ENCODE data around the gene KLHL26. TPM values are rescaled to one million over a fixed set of nuclear protein-coding genes. Genes with fewer than 3 reads are reported as not detected.

KLHL26 gene
- total and polyA plus RNA-seq, 9 of the 15 experiments (the other 6 are each of a cell fraction or from before 2014, with no cell fraction given), result 0.13 to 13.3 (median 1.4) TPM

GRCh38 chr19:18709546-18709945 is 72.7 kb downstream of the KLHL26 start:
- Histone ChIP-seq H3K27me3 (ENCODE audit: control insufficient read depth in 2 of 2, insufficient read depth in 2 of 2, low read length in 2 of 2) (no peaks in the 10 kb centered on the region), H3K79me2 (ENCODE audit: control insufficient read depth, insufficient read depth, low read length) (0 out of 3 replicates have a peak, but pooled peaks cover 6% of the 10 kb centered on the region), H3K27ac (ENCODE audit: extremely low read depth, low read depth, low read length) (no peak overlapping the region), H2AFZ (ENCODE audit: low read depth, low read length) (no peak overlapping the region), H3K36me3 (ENCODE audit: control insufficient read depth, insufficient read depth, low read length) (no peaks in the 10 kb centered on the region), H3K4me1 (replicated peaks in 1 of 2; ENCODE audit: control insufficient read depth in 2 of 2, insufficient read depth in 2 of 2, low read length in 2 of 2) (peaks cover 0 to 29% of the 10 kb centered on the region in 2 experiments; a peak in 1 of 5 replicates), H3K4me2 (ENCODE audit: insufficient read depth, low read length) (no peak overlapping the region), H4K20me1 (replicated peaks; ENCODE audit: control insufficient read depth, insufficient read depth, low read length) (peaks cover 31% of the 10 kb centered on the region), H3K9me1 (ENCODE audit: control insufficient read depth, insufficient read depth, low read length) (no peaks in the 10 kb centered on the region), H3K9ac (ENCODE audit: insufficient read depth in 1 of 2, low read depth in 2 of 2, low read length in 2 of 2) (peak overlapping the region in 1 of 2 experiments; percentile 35; a peak in 1 of 4 replicates), H3K9me3 (replicated peaks; ENCODE audit: control insufficient read depth, insufficient read depth, low read depth, low read length) (no peaks in the 10 kb centered on the region), H3K4me3 (no peak overlapping the region)
- DNase-seq (ENCODE audit: extremely low read depth in 1 of 4, low spot score in 3 of 4) (no peak), FAIRE-seq (no peak), ATAC-seq (no peak)
- no TSS peak for BruUV-seq (replicated peaks)
- ChIA-PET CTCF (ENCODE audit: low intra/inter-chr PET ratio) (no interaction called here), POLR2A (interaction anchor here (0.6 to 1.1 kb wide), 2 partner anchors 16 to 237 kb away, joined by 3 to 4 read pairs; no protein-coding TSS in a partner anchor)
- TF ChIP-seq NFIC (IDR thresholded peaks at IDR 0.05) (peak; percentile 14; the same call in 1 of the 2 replicates), MTA2 (IDR thresholded peaks at IDR 0.05; ENCODE audit: low read depth) (no peak)
- WGBS (ENCODE audit: insufficient coverage, low coverage, missing lambda C conversion rate), result 77% methylated on average over 10 of the region's 10 CpGs
- intact Hi-C loops (cut with micrococcal nuclease), result no loop called here
- in situ Hi-C loops (cut with MboI), result no loop called here

- POLR2A ChIA-PET, result interaction anchor here (0.6 to 1.1 kb wide), 2 partner anchors 15 to 238 kb away, joined by 3 to 4 read pairs; no protein-coding TSS in a partner anchor
- in situ Hi-C loops (cut with MboI), result no loop called here
Measured at GRCh38 chr19:18710186-18710585, 73.4 kb downstream of the KLHL26 start.

More at GRCh38 chr19:18710186-18710585, 73.4 kb downstream of the KLHL26 start:
- no peaks in the 10 kb centered on the region for H3K9me3 ChIP-seq (replicated peaks; ENCODE audit: control insufficient read depth, insufficient read depth, low read depth, low read length)
- no peaks in the 10 kb centered on the region for H3K9me1 ChIP-seq (ENCODE audit: control insufficient read depth, insufficient read depth, low read length)
- no peaks in the 10 kb centered on the region for H3K36me3 ChIP-seq (ENCODE audit: control insufficient read depth, insufficient read depth, low read length)
- no peak overlapping the region for H3K27ac ChIP-seq (ENCODE audit: extremely low read depth, low read depth, low read length)
- TF ChIP-seq ARID3A (IDR thresholded peaks at IDR 0.05; ENCODE audit: borderline replicate concordance, low read depth, low read length) (no peak), LARP7 (IDR thresholded peaks at IDR 0.05) (no peak), NCOR1 (IDR thresholded peaks at IDR 0.05) (no peak), IFI16 (CRISPR knock-in tag; IDR thresholded peaks at IDR 0.05) (no peak), ATF3 (IDR thresholded peaks at IDR 0.05) (no peak), ATF3 (CRISPR knock-in tag; conservative IDR thresholded peaks at IDR 0.05) (no peak), VEZF1 (CRISPR knock-in tag; IDR thresholded peaks at IDR 0.05) (no peak), KLF13 (tag; IDR thresholded peaks at IDR 0.05; ENCODE audit: borderline replicate concordance, low read depth) (no peak)
- no peak overlapping the region for H3K4me2 ChIP-seq (ENCODE audit: insufficient read depth, low read length)
- peak overlapping the region in 1 of 2 experiments; percentile 17; a peak in 1 of 4 replicates for H3K9ac ChIP-seq (ENCODE audit: insufficient read depth in 1 of 2, low read depth in 2 of 2, low read length in 2 of 2)
- peaks cover 31% of the 10 kb centered on the region for H4K20me1 ChIP-seq (replicated peaks; ENCODE audit: control insufficient read depth, insufficient read depth, low read length)
- no peak overlapping the region for H2AFZ ChIP-seq (ENCODE audit: low read depth, low read length)
- 78% methylated on average over 11 of the region's 11 CpGs for whole genome bisulfite sequencing (ENCODE audit: insufficient coverage, low coverage, missing lambda C conversion rate)
- H3K79me2 ChIP-seq (ENCODE audit: control insufficient read depth, insufficient read depth, low read length), result 0 out of 3 replicates have a peak, but pooled peaks cover 4% of the 10 kb centered on the region
- peaks cover 0 to 29% of the 10 kb centered on the region in 2 experiments; a peak in 1 of 5 replicates for H3K4me1 ChIP-seq (replicated peaks in 1 of 2; ENCODE audit: control insufficient read depth in 2 of 2, insufficient read depth in 2 of 2, low read length in 2 of 2)
- no peaks in the 10 kb centered on the region for H3K27me3 ChIP-seq (ENCODE audit: control insufficient read depth in 2 of 2, insufficient read depth in 2 of 2, low read length in 2 of 2)
- FAIRE-seq, result no peak
- ATAC-seq, result no peak
- BruUV-seq (replicated peaks), result no TSS peak
- intact Hi-C loops (cut with micrococcal nuclease), result no loop called here
- DNase-seq (ENCODE audit: extremely low read depth in 1 of 4, low spot score in 3 of 4), result no peak
- CTCF ChIA-PET (ENCODE audit: low intra/inter-chr PET ratio), result no interaction called here
- no peak overlapping the region for H3K4me3 ChIP-seq
